GM12873 (cell line): Measurements from ENCODE around the gene PRDX1.

ENCODE experiments used
- TF ChIP-seq, protein P1 (sequence below): IDR thresholded peaks from 2 replicates; pipeline ENCODE4 v1.5.1; 2012; ENCODE audit warnings: low read depth, mild to moderate bottlenecking, moderate library complexity, low read length, control low read depth; ENCODE audit not compliant: insufficient read depth; ENCODE audit errors: missing control alignments

PRDX1 gene

GRCh38 chr1:45545019-45545493 is 23.4 kb upstream of the PRDX1 start:
- TF ChIP-seq, protein P1, sequence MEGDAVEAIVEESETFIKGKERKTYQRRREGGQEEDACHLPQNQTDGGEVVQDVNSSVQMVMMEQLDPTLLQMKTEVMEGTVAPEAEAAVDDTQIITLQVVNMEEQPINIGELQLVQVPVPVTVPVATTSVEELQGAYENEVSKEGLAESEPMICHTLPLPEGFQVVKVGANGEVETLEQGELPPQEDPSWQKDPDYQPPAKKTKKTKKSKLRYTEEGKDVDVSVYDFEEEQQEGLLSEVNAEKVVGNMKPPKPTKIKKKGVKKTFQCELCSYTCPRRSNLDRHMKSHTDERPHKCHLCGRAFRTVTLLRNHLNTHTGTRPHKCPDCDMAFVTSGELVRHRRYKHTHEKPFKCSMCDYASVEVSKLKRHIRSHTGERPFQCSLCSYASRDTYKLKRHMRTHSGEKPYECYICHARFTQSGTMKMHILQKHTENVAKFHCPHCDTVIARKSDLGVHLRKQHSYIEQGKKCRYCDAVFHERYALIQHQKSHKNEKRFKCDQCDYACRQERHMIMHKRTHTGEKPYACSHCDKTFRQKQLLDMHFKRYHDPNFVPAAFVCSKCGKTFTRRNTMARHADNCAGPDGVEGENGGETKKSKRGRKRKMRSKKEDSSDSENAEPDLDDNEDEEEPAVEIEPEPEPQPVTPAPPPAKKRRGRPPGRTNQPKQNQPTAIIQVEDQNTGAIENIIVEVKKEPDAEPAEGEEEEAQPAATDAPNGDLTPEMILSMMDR: no peak

DNA sequence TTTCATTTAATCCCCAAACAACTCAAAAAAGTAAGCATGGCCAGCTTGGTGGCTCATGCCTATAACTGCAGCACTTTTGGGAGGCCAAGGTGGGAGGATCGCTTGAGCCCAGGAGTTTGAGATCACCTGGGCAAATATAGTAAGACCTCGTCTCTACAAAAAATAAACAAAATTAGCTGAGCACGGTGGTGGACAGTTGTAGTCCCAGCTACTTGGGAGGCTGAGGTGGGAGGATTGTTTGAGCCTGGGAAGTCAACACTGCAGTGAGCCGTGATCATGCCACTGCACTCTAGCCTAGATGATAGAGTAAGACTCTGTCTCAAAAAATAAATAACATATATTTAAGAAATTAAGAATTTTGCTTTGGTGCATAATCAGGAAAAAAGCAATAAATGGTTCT is 22.8 kb upstream of the PRDX1 start:
- TF ChIP-seq, protein P1: no peak

DNA sequence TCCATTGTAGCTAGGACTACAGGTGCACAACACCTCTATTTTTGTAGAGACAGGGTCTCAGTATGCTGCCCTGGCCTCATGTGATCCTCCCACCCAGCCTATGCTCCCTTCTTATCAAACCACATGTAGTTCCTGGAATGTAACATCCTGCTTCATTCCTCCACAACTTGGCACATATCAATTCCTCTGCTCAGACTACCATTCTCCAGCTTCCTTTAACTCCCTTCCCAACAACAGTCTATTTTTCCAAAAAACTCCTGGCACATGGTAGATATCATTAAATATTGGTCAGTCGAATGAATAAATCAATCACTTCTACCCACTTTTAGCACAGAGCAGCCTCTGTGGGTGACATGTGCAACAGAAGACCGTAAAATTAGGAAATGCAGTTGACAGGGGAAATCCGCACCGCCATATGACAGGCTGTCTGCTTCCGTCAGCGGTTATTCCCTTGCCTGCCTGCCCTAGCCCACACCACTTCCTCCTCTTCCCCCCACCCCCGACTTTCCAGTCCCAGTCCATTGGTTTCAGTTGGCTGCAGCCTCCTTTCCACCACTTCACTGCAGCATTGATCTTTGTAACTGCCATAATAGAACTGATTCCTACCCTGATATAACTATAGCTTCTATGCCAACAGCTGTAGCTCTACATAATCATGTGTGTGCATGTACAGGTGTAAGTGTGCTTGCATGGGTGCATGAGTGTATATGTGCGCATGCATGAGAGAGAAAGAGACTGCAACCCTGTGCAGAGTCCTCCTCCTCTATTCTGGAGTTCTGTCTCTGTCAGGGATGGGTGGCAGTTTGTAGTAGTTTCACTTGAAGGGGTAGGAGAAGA is 22.1 kb upstream of the PRDX1 start:
- TF ChIP-seq, protein P1: no peak

DNA sequence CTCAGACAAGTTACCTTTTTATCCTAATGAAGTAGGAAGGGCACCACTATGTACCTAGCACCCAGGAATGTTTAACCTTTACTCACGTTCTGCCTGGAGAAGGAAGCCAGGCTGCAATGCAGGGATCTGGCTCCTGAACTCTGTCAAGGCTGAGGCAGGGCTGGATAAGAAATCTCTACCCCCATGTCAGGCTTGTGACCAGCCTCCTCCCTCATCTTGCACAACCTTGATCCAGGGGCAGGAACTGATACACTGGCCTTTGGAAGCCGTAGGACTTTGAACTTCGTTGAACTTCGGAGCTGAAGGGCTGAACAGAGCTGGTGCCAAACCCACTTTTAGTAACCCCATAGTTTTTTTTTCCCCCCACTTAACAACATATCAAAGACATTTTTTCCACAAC is 20.9 kb upstream of the PRDX1 start:
- TF ChIP-seq, protein P1: no peak

- TF ChIP-seq, protein P1: no peak
These were observed 19.5 kb upstream of the PRDX1 start for GRCh38 chr1:45541193-45541592.

DNA sequence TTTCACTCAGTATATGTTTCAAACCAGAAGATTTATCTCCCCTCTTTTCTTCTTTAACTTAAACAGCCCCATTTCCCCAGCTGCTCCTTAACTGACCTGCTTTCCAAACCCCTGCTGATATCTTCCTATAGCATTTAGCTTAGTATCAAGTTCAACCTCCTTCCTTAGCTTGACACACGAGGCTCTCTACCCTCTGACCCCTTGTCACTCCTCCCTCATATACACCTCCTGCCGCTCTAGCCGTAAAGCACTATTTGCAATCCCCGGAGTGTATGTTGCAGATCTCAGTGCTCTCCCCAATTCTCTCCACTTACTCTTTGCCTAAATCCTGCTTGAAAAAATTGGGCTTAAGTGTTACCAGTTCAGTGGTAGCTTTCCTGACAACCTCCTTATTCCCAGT is 15.2 kb upstream of the PRDX1 start:
- TF ChIP-seq, protein P1: no peak

DNA sequence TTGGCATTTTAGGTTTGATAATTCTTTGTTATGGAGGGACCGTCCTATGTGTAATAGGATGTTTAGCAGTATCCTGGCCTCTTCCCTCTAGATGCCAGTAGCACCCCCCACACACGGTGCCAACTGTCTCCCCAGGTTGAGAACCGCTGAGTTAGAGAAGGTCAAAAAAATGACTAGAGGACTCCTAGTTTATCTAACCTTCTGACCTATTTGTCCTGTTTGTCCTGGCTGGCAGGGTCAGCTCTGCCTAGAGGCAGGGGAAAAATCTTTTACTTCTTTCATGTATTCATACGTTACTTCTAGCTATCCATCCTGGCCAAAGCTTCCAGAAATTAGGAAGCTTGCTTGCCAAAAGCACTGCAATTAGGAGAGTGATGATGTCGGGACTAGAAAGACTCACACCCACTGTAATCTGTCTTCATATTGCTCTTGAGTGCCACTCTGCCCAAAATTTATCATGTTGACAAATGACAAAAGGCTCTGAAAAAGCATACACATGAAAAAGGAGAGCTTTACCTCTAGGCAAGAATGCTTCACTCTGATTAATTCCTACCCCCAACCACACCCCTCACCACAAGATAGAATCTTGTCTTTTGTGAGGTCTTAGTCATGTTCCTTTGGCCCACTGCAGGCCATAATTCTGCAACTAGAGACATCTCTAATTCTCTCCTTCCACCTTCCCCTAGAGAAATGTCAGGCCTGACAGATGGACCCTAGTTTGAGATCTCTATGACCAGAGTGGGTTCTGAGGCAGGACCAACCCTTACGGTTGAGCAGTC is 14.5 kb upstream of the PRDX1 start:
- TF ChIP-seq, protein P1: no peak
